Neural progenitor cell (in vitro differentiated cells): ENCODE results near the gene OR2H2. TPM values are rescaled to one million over a fixed set of nuclear protein-coding genes. Genes with fewer than 3 reads are reported as not detected.

Experiments
- DNase-seq: peaks from one replicate; pipeline ENCODE4 v3.0.0-alpha.2; 2016; ENCODE audit warnings: low spot score
- H2AFZ ChIP-seq: fragments of 200-600 bp; sonication (generic); replicated peaks from 2 replicates; pipeline ENCODE4 v1.6.1; 2016; ENCODE audit warnings: antibody characterized with exemption
- H3F3A ChIP-seq: fragments of 200-600 bp; sonication (generic); 2 replicates; pipeline ENCODE4 v1.6.1; 2016; ENCODE audit warnings: antibody characterized with exemption, low read depth
- H3K27ac ChIP-seq: fragments of 200-600 bp; sonication (generic); 2 replicates; pipeline ENCODE4 v1.5.1; 2016; ENCODE audit warnings: mild to moderate bottlenecking
- H3K27me3 ChIP-seq: fragments of 200-600 bp; sonication (generic); 2 replicates; pipeline ENCODE4 v1.6.1; 2016; ENCODE audit warnings: mild to moderate bottlenecking, moderate library complexity
- H3K36me3 ChIP-seq: fragments of 200-600 bp; sonication (generic); 2 replicates; pipeline ENCODE4 v1.5.1; 2016
- H3K4me1 ChIP-seq: fragments of 200-600 bp; sonication (generic); 2 replicates; pipeline ENCODE4 v1.6.1; 2016; ENCODE audit warnings: mixed run types
- H3K4me2 ChIP-seq: fragments of 200-600 bp; sonication (generic); 2 replicates; pipeline ENCODE4 v1.6.1; 2016
- H3K4me3 ChIP-seq: fragments of 200-600 bp; sonication (generic); 2 replicates; pipeline ENCODE4 v1.5.1; 2016
- H3K79me2 ChIP-seq: fragments of 200-600 bp; sonication (generic); 2 replicates; pipeline ENCODE4 v1.6.1; 2016; ENCODE audit warnings: low read depth
- H3K9ac ChIP-seq: fragments of 200-600 bp; sonication (generic); 2 replicates; pipeline ENCODE4 v1.6.1; 2016
- H3K9me3 ChIP-seq: fragments of 200-600 bp; sonication (generic); 2 replicates; pipeline ENCODE4 v1.5.1; 2016; ENCODE audit warnings: low read depth
- H4K20me1 ChIP-seq: fragments of 200-600 bp; sonication (generic); 2 replicates; pipeline ENCODE4 v1.6.1; 2016; ENCODE audit warnings: low read depth
- H3K27ac Mint-ChIP-seq: 3 replicates; pipeline ENCODE4 v1.8.0; 2021; ENCODE audit warnings: mixed read lengths
- H3K27me3 Mint-ChIP-seq: 2 replicates; pipeline ENCODE4 v1.8.0; 2022; ENCODE audit warnings: low read depth, mild to moderate bottlenecking, inconsistent platforms, moderate library complexity, mixed read lengths; ENCODE audit not compliant: insufficient read depth
- H3K36me3 Mint-ChIP-seq: 3 replicates; pipeline ENCODE4 v1.8.0; 2021; ENCODE audit warnings: mixed read lengths
- H3K4me1 Mint-ChIP-seq: 3 replicates; pipeline ENCODE4 v1.8.0; 2021; ENCODE audit warnings: mixed read lengths
- H3K4me3 Mint-ChIP-seq: 3 replicates; pipeline ENCODE4 v1.8.0; 2021; ENCODE audit warnings: mild to moderate bottlenecking, moderate library complexity, mixed read lengths
- H3K9me3 Mint-ChIP-seq: 3 replicates; pipeline ENCODE4 v1.8.0; 2020; ENCODE audit warnings: mixed read lengths
- CTCF ChIP-seq: fragments of 200-600 bp; sonication (generic); IDR thresholded peaks from 2 replicates; pipeline ENCODE4 v1.5.1; 2017; ENCODE audit warnings: antibody characterized with exemption, mild to moderate bottlenecking
- EZH2 ChIP-seq: fragments of 200-600 bp; sonication (generic); IDR thresholded peaks from 2 replicates; pipeline ENCODE4 v1.6.1; 2017; ENCODE audit warnings: antibody characterized with exemption, mild to moderate bottlenecking, moderate library complexity
- EZH2phosphoT487 ChIP-seq: fragments of 200-600 bp; sonication (generic); IDR thresholded peaks from 2 replicates; pipeline ENCODE4 v1.6.1; 2017; ENCODE audit warnings: antibody characterized with exemption
- total RNA-seq: library from RNA; depleted of rRNA; stranded (reverse); fragments of >200 nt; gene quantifications from 2 replicates; pipeline ENCODE4 v1.2.3, GENCODE V29; 2015; ENCODE audit warnings: low replicate concordance

OR2H2 gene
- total RNA-seq, 1 donor from 2014 or later = not detected

- Mint-ChIP-seq H3K27ac (no peak overlapping the region), H3K4me1 (peaks cover 24% of the 10 kb centered on the region), H3K36me3 (peaks cover 53% of the 10 kb centered on the region), H3K27me3 (peaks cover 2% of the 10 kb centered on the region), H3K4me3 (no peak overlapping the region), H3K9me3 (no peaks in the 10 kb centered on the region)
- H3K4me3 ChIP-seq = no peak overlapping the region
- peaks cover 12% of the 10 kb centered on the region for H4K20me1 ChIP-seq
- no peak for TF ChIP-seq EZH2phosphoT487
- no peak for TF ChIP-seq EZH2
- no peak for TF ChIP-seq CTCF
- H3F3A ChIP-seq = peaks cover 5% of the 10 kb centered on the region
- H3K4me2 ChIP-seq = no peak overlapping the region
- H3K79me2 ChIP-seq = no peaks in the 10 kb centered on the region
- H3K9ac ChIP-seq = no peak overlapping the region
- no peak overlapping the region for H3K27ac ChIP-seq
- no peaks in the 10 kb centered on the region for H3K27me3 ChIP-seq
- no peak overlapping the region for H2AFZ ChIP-seq
- H3K9me3 ChIP-seq = no peaks in the 10 kb centered on the region
- H3K36me3 ChIP-seq = peaks cover under 1% of the 10 kb centered on the region
- no peak for DNase-seq
- H3K4me1 ChIP-seq = peaks cover 12% of the 10 kb centered on the region
Observed at GRCh38 chr6:29603930-29604329, 19.0 kb downstream of the OR2H2 start.

- Histone ChIP-seq H3K4me3 (no peak overlapping the region), H3K36me3 (peaks cover 10% of the 10 kb centered on the region), H3K9me3 (no peaks in the 10 kb centered on the region), H3K27me3 (no peaks in the 10 kb centered on the region), H3K9ac (no peak overlapping the region), H3F3A (peaks cover 2% of the 10 kb centered on the region), H3K4me2 (no peak overlapping the region), H3K4me1 (peaks cover 8% of the 10 kb centered on the region), H4K20me1 (peaks cover 13% of the 10 kb centered on the region), H3K79me2 (no peaks in the 10 kb centered on the region), H2AFZ (no peak overlapping the region), H3K27ac (no peak overlapping the region)
- Mint-ChIP-seq H3K27me3 (peaks cover 5% of the 10 kb centered on the region), H3K27ac (no peak overlapping the region), H3K4me1 (peaks cover 12% of the 10 kb centered on the region), H3K36me3 (peaks cover 59% of the 10 kb centered on the region), H3K9me3 (no peaks in the 10 kb centered on the region), H3K4me3 (no peak overlapping the region)
- no peak for TF ChIP-seq EZH2phosphoT487
- TF ChIP-seq EZH2 = no peak
- TF ChIP-seq CTCF = no peak
- no peak for DNase-seq
Observed at GRCh38 chr6:29608131-29608530, 23.2 kb downstream of the OR2H2 start.

DNA sequence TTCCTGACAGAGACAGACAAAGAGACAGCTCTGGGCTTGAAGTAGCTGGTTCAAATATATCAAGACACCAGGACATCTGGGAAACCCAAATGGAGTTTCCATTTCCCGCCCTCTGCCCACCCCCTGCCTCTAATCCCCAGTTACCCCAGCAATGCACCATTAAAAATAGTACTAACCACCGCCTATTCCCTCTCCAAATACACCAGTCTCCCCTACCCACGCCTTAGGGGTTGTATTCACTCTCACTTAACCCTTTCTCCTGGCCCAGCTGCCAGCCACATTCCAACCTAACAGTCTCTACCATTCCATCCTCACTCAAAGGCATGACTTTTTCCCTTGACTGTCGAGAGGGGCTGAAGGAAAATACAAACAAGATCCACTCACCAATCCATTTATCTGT, 25.6 kb downstream of the OR2H2 start:
- H3K4me3 ChIP-seq = no peak overlapping the region
- Mint-ChIP-seq H3K9me3 (no peaks in the 10 kb centered on the region), H3K27ac (no peak overlapping the region), H3K36me3 (peaks cover 64% of the 10 kb centered on the region), H3K4me3 (no peak overlapping the region), H3K4me1 (peaks cover 5% of the 10 kb centered on the region), H3K27me3 (peaks cover 5% of the 10 kb centered on the region)
- peaks cover 2% of the 10 kb centered on the region for H4K20me1 ChIP-seq
- H3K4me1 ChIP-seq = peaks cover 3% of the 10 kb centered on the region
- no peak overlapping the region for H3K9ac ChIP-seq
- TF ChIP-seq EZH2 (no peak), CTCF (no peak), EZH2phosphoT487 (no peak)
- no peak overlapping the region for H3K27ac ChIP-seq
- no peak overlapping the region for H2AFZ ChIP-seq
- no peaks in the 10 kb centered on the region for H3K27me3 ChIP-seq
- no peaks in the 10 kb centered on the region for H3K9me3 ChIP-seq
- no peak overlapping the region for H3K4me2 ChIP-seq
- peaks cover 10% of the 10 kb centered on the region for H3K36me3 ChIP-seq
- no peak for DNase-seq
- no peaks in the 10 kb centered on the region for H3K79me2 ChIP-seq
- H3F3A ChIP-seq = no peaks in the 10 kb centered on the region
